Tibial nerve (tissue), 4 donors: ENCODE results near the gene EFNA3. TPM values are rescaled to one million over a fixed set of nuclear protein-coding genes. Genes with fewer than 3 reads are reported as not detected.
A peak's percentile ranks its signal among the peaks of the same experiment; 100 is the strongest.

Source experiments
- DNase-seq, 2 donors: peaks; one replicate each; pipeline ENCODE4 v3.0.0-alpha.2; 2019; ENCODE audit warnings: low spot score in 2 of 2
- H3K27ac ChIP-seq, 4 donors: fragments of 200-600 bp; sonication (generic) in 3 of 4; one replicate each; pipeline ENCODE4 v1.5.1; 2017 to 2019; ENCODE audit warnings: mild to moderate bottlenecking in 1 of 4
- H3K27me3 ChIP-seq, 2 donors: fragments of 200-600 bp; sonication (generic) in 1 of 2; one replicate each; pipeline versions ENCODE4 v1.5.1 to v1.6.0; 2017 to 2019
- H3K36me3 ChIP-seq, 3 donors: fragments of 200-600 bp; sonication (generic); one replicate each; pipeline ENCODE4 v1.5.1; 2018 to 2019
- H3K4me1 ChIP-seq, 4 donors: fragments of 200-600 bp; sonication (generic) in 3 of 4; one replicate each; pipeline ENCODE4 v1.5.1; 2017 to 2019
- H3K4me3 ChIP-seq, 4 donors: fragments of 200-600 bp; sonication (generic) in 3 of 4; one replicate each; pipeline ENCODE4 v1.5.1; 2017 to 2019; ENCODE audit warnings: mild to moderate bottlenecking in 1 of 4, moderate library complexity in 1 of 4
- H3K9me3 ChIP-seq, 4 donors: fragments of 200-600 bp; sonication (generic) in 3 of 4; one replicate each; pipeline ENCODE4 v1.5.1; 2017 to 2019
- EP300 ChIP-seq, 2 donors: sonication (generic); formaldehyde crosslinking; IDR thresholded peaks; one replicate each; pipeline ENCODE4 v1.6.1; 2017; ENCODE audit warnings: antibody characterized with exemption in 2 of 2, mild to moderate bottlenecking in 1 of 2
- POLR2A ChIP-seq, 2 donors: fragments of 450-650 bp; IDR thresholded peaks; one replicate each; pipeline ENCODE4 v1.6.1; 2017; ENCODE audit warnings: antibody characterized with exemption in 2 of 2, mild to moderate bottlenecking in 2 of 2, moderate library complexity in 2 of 2
- WGBS, 2 donors: methylation state at CpG; one replicate each; pipeline ENCODE4 v1.1.5; 2018; 5-methylcytosine and 5-hydroxymethylcytosine counted together
- total RNA-seq, 4 donors: library from RNA; depleted of rRNA; stranded (reverse); fragments of >200 nt; gene quantifications; one replicate each; pipeline ENCODE4 v1.1.0, GENCODE V29; 2016
- TF ChIP-seq, protein P1 (sequence below), 5 experiments: fragments of 200-600 bp in 3 of 5; fragments of 450-650 bp in 2 of 5; sonication (generic) in 3 of 5; IDR thresholded peaks; one replicate each; pipeline ENCODE4 v1.5.1; 2016 to 2019; ENCODE audit warnings: antibody characterized with exemption in 5 of 5, mild to moderate bottlenecking in 3 of 5, moderate library complexity in 2 of 5

Gene EFNA3
- total RNA-seq, 4 donors from 2014 or later, result 0.63 to 1.2 (median 1.2) TPM; not detected in 1

DNA sequence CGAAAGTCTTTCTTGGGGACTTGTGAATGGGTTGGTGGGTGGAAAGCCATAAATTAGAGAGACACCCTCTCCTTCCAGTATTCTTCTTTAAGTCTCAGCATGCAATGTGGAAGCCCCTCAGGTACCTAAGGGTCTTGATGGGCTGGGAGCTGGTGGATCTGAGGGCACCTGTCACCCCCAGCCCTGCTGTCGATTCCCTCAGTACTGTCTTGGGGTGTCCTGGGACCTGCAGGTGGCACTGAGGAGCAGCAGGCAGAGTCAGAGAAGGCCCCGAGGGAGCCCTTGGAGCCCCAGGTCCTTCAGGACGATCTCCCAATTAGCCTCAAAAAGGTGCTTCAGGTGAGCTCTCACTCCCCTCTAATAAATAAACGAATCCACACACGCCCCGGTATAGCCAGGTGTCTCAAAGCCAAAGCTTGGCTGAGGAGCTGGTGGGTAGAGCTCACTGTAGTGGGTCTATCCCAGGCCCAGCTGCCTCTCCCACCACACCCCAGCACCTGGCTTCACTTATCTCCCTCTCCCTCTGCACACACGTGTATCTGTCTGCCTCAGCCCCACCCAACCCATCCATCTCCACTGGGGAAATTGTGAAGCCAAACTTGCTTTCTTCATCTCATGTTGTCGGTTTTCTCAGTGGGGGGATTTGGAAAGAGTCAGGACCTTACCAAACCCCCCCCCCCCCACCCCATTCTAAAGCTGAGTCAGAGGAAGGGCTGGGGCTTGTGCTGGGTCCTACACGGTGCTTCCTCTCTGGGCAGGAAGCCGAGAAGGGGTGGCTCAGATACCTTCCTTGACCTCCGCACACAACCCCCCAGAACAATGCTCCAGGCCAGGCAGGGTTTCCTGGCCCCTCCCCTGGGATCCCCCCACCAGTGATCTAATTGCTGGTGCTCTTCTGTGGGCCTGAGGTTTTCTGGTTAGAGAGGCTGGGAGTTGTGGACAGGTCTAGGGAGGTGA is 25.9 kb upstream of the EFNA3 start:
- Histone ChIP-seq H3K9me3 (no peaks in the 10 kb centered on the region), H3K36me3 (peaks cover 4 to 42% (median 6%) of the 10 kb centered on the region in 3 donors), H3K27me3 (no peaks in the 10 kb centered on the region), H3K4me3 (peak overlapping the region; percentile 70 to 89 (median 82)), H3K27ac (peak overlapping the region; percentile 33 to 94 (median 92)), H3K4me1 (peaks cover 0 to 28% (median 20%) of the 10 kb centered on the region in 4 donors)
- DNase-seq, result no peak
- no peak for TF ChIP-seq POLR2A (IDR thresholded peaks at IDR 0.05)
- TF ChIP-seq, protein P1, sequence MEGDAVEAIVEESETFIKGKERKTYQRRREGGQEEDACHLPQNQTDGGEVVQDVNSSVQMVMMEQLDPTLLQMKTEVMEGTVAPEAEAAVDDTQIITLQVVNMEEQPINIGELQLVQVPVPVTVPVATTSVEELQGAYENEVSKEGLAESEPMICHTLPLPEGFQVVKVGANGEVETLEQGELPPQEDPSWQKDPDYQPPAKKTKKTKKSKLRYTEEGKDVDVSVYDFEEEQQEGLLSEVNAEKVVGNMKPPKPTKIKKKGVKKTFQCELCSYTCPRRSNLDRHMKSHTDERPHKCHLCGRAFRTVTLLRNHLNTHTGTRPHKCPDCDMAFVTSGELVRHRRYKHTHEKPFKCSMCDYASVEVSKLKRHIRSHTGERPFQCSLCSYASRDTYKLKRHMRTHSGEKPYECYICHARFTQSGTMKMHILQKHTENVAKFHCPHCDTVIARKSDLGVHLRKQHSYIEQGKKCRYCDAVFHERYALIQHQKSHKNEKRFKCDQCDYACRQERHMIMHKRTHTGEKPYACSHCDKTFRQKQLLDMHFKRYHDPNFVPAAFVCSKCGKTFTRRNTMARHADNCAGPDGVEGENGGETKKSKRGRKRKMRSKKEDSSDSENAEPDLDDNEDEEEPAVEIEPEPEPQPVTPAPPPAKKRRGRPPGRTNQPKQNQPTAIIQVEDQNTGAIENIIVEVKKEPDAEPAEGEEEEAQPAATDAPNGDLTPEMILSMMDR (IDR thresholded peaks at IDR 0.05), result peak in 2 of 5 experiments; percentile 18 to 25
- TF ChIP-seq EP300 (IDR thresholded peaks at IDR 0.05), result no peak
- WGBS, 2 donors, result 45 to 61% methylated on average over 9 to 12 of the region's 12 CpGs

DNA sequence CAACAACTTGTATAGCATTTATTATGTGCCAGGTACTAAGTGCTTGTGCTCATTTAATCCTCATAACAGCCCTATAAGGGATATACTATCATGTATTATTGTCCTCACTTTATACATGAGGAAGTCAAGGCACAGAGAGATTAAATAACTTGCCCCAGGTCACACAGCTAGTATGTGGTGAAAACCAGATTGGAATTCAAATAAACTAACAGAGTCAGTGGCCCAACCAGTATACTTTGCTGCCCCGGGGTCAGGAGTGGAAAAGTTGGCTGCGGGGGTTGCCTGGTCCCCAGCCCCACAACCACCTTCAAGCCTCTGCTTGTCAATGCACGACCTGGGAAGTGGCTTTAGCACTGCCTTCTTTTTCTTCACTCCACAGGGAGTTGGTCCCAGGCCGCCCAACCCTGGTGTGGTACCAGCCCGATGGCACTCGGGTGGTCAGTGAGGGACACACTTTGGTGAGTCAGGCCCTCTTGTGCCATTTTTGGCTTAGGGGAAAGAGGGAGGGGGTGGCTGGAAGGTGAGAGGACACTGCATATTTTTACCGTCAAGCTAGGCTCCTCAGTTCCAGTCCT is 25.0 kb upstream of the EFNA3 start:
- peak overlapping the region in 1 of 4 donors; percentile 94 for H3K27ac ChIP-seq
- DNase-seq, result no peak
- TF ChIP-seq, protein P1 (IDR thresholded peaks at IDR 0.05), result no peak
- TF ChIP-seq EP300 (IDR thresholded peaks at IDR 0.05), result no peak
- TF ChIP-seq POLR2A (IDR thresholded peaks at IDR 0.05), result no peak
- no peak overlapping the region for H3K4me3 ChIP-seq
- H3K36me3 ChIP-seq, result peaks cover 4 to 51% (median 6%) of the 10 kb centered on the region in 3 donors
- H3K4me1 ChIP-seq, result peaks cover 0 to 28% (median 20%) of the 10 kb centered on the region in 4 donors
- WGBS, 2 donors, result 82 to 87% methylated on average over 7 of the region's 7 CpGs
- H3K9me3 ChIP-seq, result no peaks in the 10 kb centered on the region
- no peaks in the 10 kb centered on the region for H3K27me3 ChIP-seq

DNA sequence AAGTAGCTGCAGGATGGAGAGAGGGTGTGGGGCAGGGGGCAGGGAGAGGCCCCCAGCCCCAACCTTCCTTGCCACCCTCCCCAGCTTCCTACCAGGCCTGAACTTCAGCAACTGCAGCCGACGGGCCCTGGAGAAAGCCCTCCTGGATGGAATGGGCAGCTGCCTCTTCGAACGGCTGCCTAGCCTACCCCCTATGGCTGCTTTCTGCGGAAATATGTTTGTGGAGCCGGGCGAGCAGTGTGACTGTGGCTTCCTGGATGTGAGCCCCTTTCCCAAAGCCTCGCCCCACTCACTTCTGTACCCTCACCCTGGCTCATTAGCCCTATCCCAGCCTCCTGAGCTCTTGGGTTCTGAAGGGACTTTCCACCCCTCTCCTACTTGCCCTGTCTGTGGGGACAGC is 21.5 kb upstream of the EFNA3 start:
- H3K27ac ChIP-seq, result no peak overlapping the region
- peaks cover 0 to 27% (median 17%) of the 10 kb centered on the region in 4 donors for H3K4me1 ChIP-seq
- DNase-seq, result no peak
- no peak overlapping the region for H3K4me3 ChIP-seq
- no peaks in the 10 kb centered on the region for H3K27me3 ChIP-seq
- TF ChIP-seq POLR2A (IDR thresholded peaks at IDR 0.05), result no peak
- no peak for TF ChIP-seq EP300 (IDR thresholded peaks at IDR 0.05)
- TF ChIP-seq, protein P1 (IDR thresholded peaks at IDR 0.05), result no peak
- no peaks in the 10 kb centered on the region for H3K9me3 ChIP-seq
- 83 to 85% methylated on average over 6 to 8 of the region's 8 CpGs for WGBS, 2 donors
- H3K36me3 ChIP-seq, result peaks cover 4 to 79% (median 6%) of the 10 kb centered on the region in 3 donors

DNA sequence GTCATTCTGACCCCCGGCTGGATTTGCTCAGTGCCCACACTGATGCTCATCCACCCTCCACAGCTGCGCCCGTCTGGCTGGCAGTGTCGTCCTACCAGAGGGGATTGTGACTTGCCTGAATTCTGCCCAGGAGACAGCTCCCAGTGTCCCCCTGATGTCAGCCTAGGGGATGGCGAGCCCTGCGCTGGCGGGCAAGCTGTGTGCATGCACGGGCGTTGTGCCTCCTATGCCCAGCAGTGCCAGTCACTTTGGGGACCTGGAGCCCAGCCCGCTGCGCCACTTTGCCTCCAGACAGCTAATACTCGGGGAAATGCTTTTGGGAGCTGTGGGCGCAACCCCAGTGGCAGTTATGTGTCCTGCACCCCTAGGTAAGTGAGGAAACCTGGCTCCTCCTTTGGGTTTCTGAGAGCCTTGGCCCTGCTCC is 20.8 kb upstream of the EFNA3 start:
- H3K27ac ChIP-seq, result no peak overlapping the region
- no peak overlapping the region for H3K4me3 ChIP-seq
- no peaks in the 10 kb centered on the region for H3K27me3 ChIP-seq
- 94 to 98% methylated on average over 10 to 13 of the region's 13 CpGs for WGBS, 2 donors
- no peaks in the 10 kb centered on the region for H3K9me3 ChIP-seq
- peaks cover 0 to 27% (median 18%) of the 10 kb centered on the region in 4 donors for H3K4me1 ChIP-seq
- H3K36me3 ChIP-seq, result peaks cover 4 to 79% (median 6%) of the 10 kb centered on the region in 3 donors
- DNase-seq, result no peak
- TF ChIP-seq EP300 (IDR thresholded peaks at IDR 0.05), result no peak
- TF ChIP-seq, protein P1 (IDR thresholded peaks at IDR 0.05), result no peak
- TF ChIP-seq POLR2A (IDR thresholded peaks at IDR 0.05), result no peak
